Common myeloid progenitor, CD34-positive (primary cell): ENCODE data around the gene GRID2.

Experiments used
- CTCF ChIA-PET: fragments of 350-600 bp; sonication (Branson Sonifier 250); formaldehyde crosslinking; loops from one replicate; lab custom pipeline; 2021; ENCODE audit warnings: antibody characterized with exemption; lab: Charles Lee
- POLR2A ChIA-PET: fragments of 350-600 bp; sonication (Branson Sonifier 250); formaldehyde crosslinking; loops from one replicate; lab custom pipeline; 2021; ENCODE audit warnings: antibody characterized with exemption; lab: Charles Lee
- DNase-seq, 3 donors: peaks; one replicate each; pipeline versions ENCODE4 v3.0.0 to v3.0.0-alpha.2; 2013
- H3K27ac ChIP-seq, 2 experiments: 1 replicate in 1 of 2; 2 replicates in 1 of 2; pipeline ENCODE4 v1.7.0; 2013; ENCODE audit warnings: inconsistent platforms in 2 of 2, low read length in 2 of 2, mild to moderate bottlenecking in 2 of 2, low read depth in 1 of 2, moderate library complexity in 1 of 2; ENCODE audit not compliant: severe bottlenecking in 2 of 2, insufficient read depth in 1 of 2, poor library complexity in 1 of 2
- H3K27me3 ChIP-seq, 5 experiments: replicated peaks in 2 of 5; 1 replicate in 3 of 5; 2 replicates in 2 of 5; pipeline versions ENCODE4 v1.6.1 to v1.7.0; 2013; ENCODE audit warnings: low read length in 4 of 5, mild to moderate bottlenecking in 2 of 5, moderate library complexity in 2 of 5, inconsistent platforms in 1 of 5; ENCODE audit not compliant: insufficient read depth in 5 of 5, control insufficient read depth in 4 of 5
- H3K36me3 ChIP-seq, 4 experiments: 1 replicate in 2 of 4; 2 replicates in 2 of 4; pipeline versions ENCODE4 v1.6.1 to v1.7.0; 2013; ENCODE audit warnings: low read length in 3 of 4, control low read depth in 1 of 4, mild to moderate bottlenecking in 1 of 4; ENCODE audit not compliant: control insufficient read depth in 4 of 4, insufficient read depth in 4 of 4
- H3K4me1 ChIP-seq, 4 experiments: 1 replicate in 3 of 4; 2 replicates in 1 of 4; pipeline versions ENCODE4 v1.6.1 to v1.7.1; 2013; ENCODE audit warnings: low read length in 3 of 4, mild to moderate bottlenecking in 3 of 4, control low read depth in 1 of 4, inconsistent platforms in 1 of 4, moderate library complexity in 1 of 4; ENCODE audit not compliant: control insufficient read depth in 4 of 4, insufficient read depth in 4 of 4; ENCODE audit errors: control extremely low read depth in 1 of 4
- H3K4me3 ChIP-seq, 7 experiments: 1 replicate in 4 of 7; 2 replicates in 3 of 7; pipeline versions ENCODE4 v1.5.1 to v1.7.0; 2013; ENCODE audit warnings: mild to moderate bottlenecking in 7 of 7, low read length in 6 of 7, moderate library complexity in 6 of 7, inconsistent platforms in 2 of 7, low read depth in 2 of 7, control low read depth in 1 of 7; ENCODE audit not compliant: insufficient read depth in 4 of 7, control insufficient read depth in 1 of 7; ENCODE audit errors: extremely low read depth in 1 of 7
- H3K9me3 ChIP-seq, 5 experiments: 1 replicate in 4 of 5; 2 replicates in 1 of 5; pipeline versions ENCODE4 v1.6.1 to v1.7.1; 2013; ENCODE audit warnings: low read length in 4 of 5, mild to moderate bottlenecking in 2 of 5, inconsistent platforms in 1 of 5, low read depth in 1 of 5, moderate library complexity in 1 of 5; ENCODE audit not compliant: control insufficient read depth in 4 of 5, insufficient read depth in 2 of 5; ENCODE audit errors: control extremely low read depth in 1 of 5
- WGBS: methylation state at CpG from one replicate; pipeline ENCODE4 v1.1.5; 2013; ENCODE audit not compliant: insufficient coverage; 5-methylcytosine and 5-hydroxymethylcytosine counted together

GRID2 gene

GRCh38 chr4:92514627-92515026, 210.9 kb downstream of the GRID2 start:
- DNase-seq = no peak
- ChIA-PET POLR2A (no interaction called here), CTCF (interaction anchor here (1.2 kb wide), 1 partner anchor 17 kb away, joined by 3 read pairs; no protein-coding TSS in a partner anchor)
- Histone ChIP-seq H3K4me1 (no peaks in the 10 kb centered on the region), H3K27ac (no peak overlapping the region), H3K36me3 (no peaks in the 10 kb centered on the region), H3K27me3 (no peaks in the 10 kb centered on the region), H3K4me3 (no peak overlapping the region), H3K9me3 (no peaks in the 10 kb centered on the region)
- no CpG with 5 or more reads among the region's 1 CpG for WGBS

DNA sequence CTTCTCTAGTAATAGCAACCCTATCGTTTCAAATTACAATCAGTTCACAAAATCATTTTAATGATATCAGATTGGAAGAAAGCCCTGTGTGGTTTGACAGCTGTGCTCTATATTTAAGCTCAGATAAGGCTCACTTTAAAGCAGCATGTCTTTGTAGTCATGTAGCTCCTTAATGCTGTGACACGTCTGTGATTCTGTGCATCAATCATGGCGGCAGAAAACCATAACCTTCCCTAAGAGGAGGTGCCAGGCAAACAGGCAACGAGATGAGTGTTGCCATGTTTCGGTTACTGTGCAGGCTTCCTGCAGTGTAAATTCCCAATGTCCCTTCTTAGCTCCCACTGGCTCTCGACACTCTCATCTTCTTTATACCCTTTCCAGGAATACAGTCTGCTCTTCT, 212.7 kb downstream of the GRID2 start:
- H3K9me3 ChIP-seq = no peaks in the 10 kb centered on the region
- POLR2A ChIA-PET = no interaction called here
- DNase-seq = no peak
- no peaks in the 10 kb centered on the region for H3K36me3 ChIP-seq
- no peak overlapping the region for H3K4me3 ChIP-seq
- 100% methylated on average over 3 of the region's 6 CpGs for whole genome bisulfite sequencing
- no peaks in the 10 kb centered on the region for H3K27me3 ChIP-seq
- H3K4me1 ChIP-seq = no peaks in the 10 kb centered on the region
- CTCF ChIA-PET = interaction anchor here (0.6 kb wide), 1 partner anchor 21 kb away, joined by 3 read pairs; no protein-coding TSS in a partner anchor
- H3K27ac ChIP-seq = no peak overlapping the region

DNA sequence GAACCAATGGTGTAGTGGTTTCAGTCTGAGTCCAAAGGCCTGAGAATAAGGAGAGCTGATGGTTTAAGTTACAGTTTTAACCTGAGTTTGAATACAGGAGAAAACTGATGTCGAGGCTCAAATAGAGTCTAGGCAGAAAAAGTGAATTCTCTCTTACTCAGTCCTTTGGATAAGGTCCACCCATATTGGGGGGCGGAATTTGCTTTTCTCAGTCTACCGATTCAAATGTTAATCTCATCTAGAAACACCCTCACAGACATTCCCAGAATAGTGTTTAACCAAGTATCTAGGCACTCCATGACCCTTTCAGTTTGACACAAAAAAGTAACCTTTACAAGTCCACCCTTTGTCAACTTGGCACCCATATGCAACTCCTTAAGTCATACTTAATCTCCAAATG, 216.0 kb downstream of the GRID2 start:
- Histone ChIP-seq H3K9me3 (no peaks in the 10 kb centered on the region), H3K27ac (no peak overlapping the region), H3K4me1 (no peaks in the 10 kb centered on the region), H3K4me3 (no peak overlapping the region), H3K36me3 (no peaks in the 10 kb centered on the region), H3K27me3 (no peaks in the 10 kb centered on the region)
- CTCF ChIA-PET = interaction anchor here (0.6 kb wide), 1 partner anchor 653 kb away, joined by 3 read pairs; no protein-coding TSS in a partner anchor
- POLR2A ChIA-PET = no interaction called here
- no peak for DNase-seq
- 80% methylated on average over 3 of the region's 3 CpGs for WGBS

DNA sequence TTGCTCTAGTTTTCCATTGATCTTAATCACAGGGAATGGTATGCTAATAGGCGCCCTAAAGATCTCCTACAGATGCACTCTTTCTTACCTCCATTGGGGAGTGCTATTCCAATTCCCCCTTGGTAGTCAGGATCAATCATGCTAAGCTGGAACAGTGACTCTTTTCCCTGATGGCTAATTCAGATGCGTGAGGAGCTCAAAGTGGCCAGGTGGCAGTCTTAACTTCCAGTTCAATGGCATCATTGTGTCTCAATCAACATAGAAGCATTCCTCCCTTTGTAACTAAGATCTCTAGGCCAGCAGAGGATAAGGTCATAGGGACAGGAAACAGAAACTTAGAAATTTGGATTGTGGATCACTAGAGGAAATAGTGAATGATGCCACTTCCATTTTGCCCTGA, 216.8 kb downstream of the GRID2 start:
- POLR2A ChIA-PET = no interaction called here
- WGBS = 69% methylated on average over 1 of the region's 2 CpGs

GRCh38 chr4:92521941-92522340, 218.2 kb downstream of the GRID2 start:
- DNase-seq = no peak
- 100% methylated on average over 1 of the region's 2 CpGs for WGBS
- no peaks in the 10 kb centered on the region for H3K9me3 ChIP-seq
- CTCF ChIA-PET = no interaction called here
- no peak overlapping the region for H3K27ac ChIP-seq
- POLR2A ChIA-PET = no interaction called here
- no peaks in the 10 kb centered on the region for H3K36me3 ChIP-seq
- no peaks in the 10 kb centered on the region for H3K4me1 ChIP-seq
- H3K4me3 ChIP-seq = no peak overlapping the region
- no peaks in the 10 kb centered on the region for H3K27me3 ChIP-seq

More for the DNA sequence above, 216.8 kb downstream of the GRID2 start:
- no peak overlapping the region for H3K4me3 ChIP-seq
- H3K27ac ChIP-seq = no peak overlapping the region
- H3K4me1 ChIP-seq = no peaks in the 10 kb centered on the region
- no peaks in the 10 kb centered on the region for H3K36me3 ChIP-seq
- H3K27me3 ChIP-seq = no peaks in the 10 kb centered on the region
- CTCF ChIA-PET = interaction anchor here (0.6 kb wide), 1 partner anchor 652 kb away, joined by 3 read pairs; no protein-coding TSS in a partner anchor
- H3K9me3 ChIP-seq = no peaks in the 10 kb centered on the region
- no peak for DNase-seq

DNA sequence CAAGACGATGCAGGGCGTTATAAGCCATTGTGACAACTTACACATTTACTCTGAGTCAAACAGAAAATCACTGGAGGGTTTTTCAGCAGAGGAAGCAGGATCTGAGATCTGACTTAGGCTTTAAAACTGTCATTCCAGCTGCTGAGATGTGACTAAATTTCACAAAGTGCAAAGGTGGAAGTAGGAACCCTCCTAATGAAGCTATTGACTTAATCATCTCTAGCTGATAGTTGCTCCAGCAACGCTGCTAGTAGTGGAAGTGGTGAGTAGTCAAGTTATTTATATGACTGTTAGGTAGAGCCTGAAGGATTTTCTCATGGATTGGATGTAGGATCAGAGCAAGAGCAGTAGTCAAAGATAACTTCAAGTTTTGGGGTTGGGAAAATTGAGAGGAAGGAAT, 218.6 kb downstream of the GRID2 start:
- 33% methylated on average over 1 of the region's 3 CpGs for WGBS

DNA sequence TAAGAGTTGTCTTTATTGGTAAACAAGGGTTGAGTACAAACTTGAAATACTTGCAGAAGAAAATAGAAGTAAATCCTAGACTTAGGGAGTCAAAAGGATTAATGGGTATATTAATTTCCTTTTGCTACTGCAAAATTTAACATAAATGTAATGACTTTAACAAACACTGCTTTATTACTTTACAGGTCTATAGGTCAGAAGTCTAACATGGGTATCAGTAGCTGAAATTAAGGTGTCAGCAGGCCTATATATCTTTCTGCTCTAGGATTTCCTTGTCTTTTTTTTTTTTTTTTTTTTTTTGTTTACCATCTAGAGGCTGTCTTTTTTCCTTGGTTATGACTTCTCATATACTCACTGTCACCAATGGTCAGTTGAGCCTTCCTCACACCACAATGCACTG, 220.4 kb downstream of the GRID2 start:
- no peaks in the 10 kb centered on the region for H3K36me3 ChIP-seq
- ChIA-PET POLR2A (no interaction called here), CTCF (no interaction called here)
- no peaks in the 10 kb centered on the region for H3K4me1 ChIP-seq
- DNase-seq = no peak
- H3K4me3 ChIP-seq = no peak overlapping the region
- no peaks in the 10 kb centered on the region for H3K9me3 ChIP-seq
- H3K27me3 ChIP-seq = no peaks in the 10 kb centered on the region
- no peak overlapping the region for H3K27ac ChIP-seq

More for the DNA sequence above, 218.6 kb downstream of the GRID2 start:
- Histone ChIP-seq H3K4me3 (no peak overlapping the region), H3K4me1 (no peaks in the 10 kb centered on the region), H3K36me3 (no peaks in the 10 kb centered on the region), H3K27ac (no peak overlapping the region), H3K27me3 (no peaks in the 10 kb centered on the region), H3K9me3 (no peaks in the 10 kb centered on the region)
- no peak for DNase-seq
- ChIA-PET POLR2A (no interaction called here), CTCF (no interaction called here)
